Mononuclear cell (primary cell): ENCODE measurements around the gene MRGPRD. TPM values are rescaled to one million over a fixed set of nuclear protein-coding genes. Genes with fewer than 3 reads are reported as not detected.

Experiments used
- H3K27me3 ChIP-seq: 2 replicates; pipeline ENCODE4 v1.6.0; 2011; ENCODE audit warnings: low read length, control low read depth; ENCODE audit not compliant: insufficient read depth
- H3K4me1 ChIP-seq: 2 replicates; pipeline ENCODE4 v1.5.1; 2011; ENCODE audit warnings: mild to moderate bottlenecking, low read length, control low read depth; ENCODE audit not compliant: insufficient read depth
- H3K4me3 ChIP-seq: 2 replicates; pipeline ENCODE4 v1.5.1; 2011; ENCODE audit warnings: mild to moderate bottlenecking, low read length, moderate library complexity
- H3K9me3 ChIP-seq: 2 replicates; pipeline ENCODE4 v1.5.1; 2011; ENCODE audit warnings: low read depth, mild to moderate bottlenecking, control low read depth, low read length
- total RNA-seq: library from RNA; depleted of rRNA; stranded (reverse); fragments of >200 nt; gene quantifications from one replicate; pipeline ENCODE4 v1.2.3, GENCODE V29; 2012

MRGPRD gene
- total RNA-seq, 1 donor, result not detected

DNA sequence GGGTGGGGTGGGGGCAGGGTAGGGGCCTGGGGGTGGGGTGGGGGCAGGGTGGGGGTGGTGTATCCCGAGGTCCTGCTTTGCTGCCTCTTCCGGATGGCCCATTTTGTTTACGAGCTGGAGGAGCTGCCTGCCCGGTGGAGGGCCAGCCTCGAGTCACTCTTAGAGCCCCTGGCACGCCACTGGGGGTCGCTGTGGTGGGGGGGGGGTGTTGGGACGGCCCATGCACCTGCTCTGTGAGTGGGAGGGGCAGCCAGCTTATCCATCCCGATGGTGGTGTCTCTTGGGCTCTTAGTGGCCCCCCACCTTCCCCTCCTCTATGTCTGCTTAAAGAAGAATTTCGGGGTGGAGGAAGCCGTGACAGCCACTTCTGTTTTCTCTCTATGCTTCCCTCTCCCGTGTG lies 24.6 kb downstream of the MRGPRD start:
- Histone ChIP-seq H3K4me1 (peaks cover 10% of the 10 kb centered on the region), H3K9me3 (no peaks in the 10 kb centered on the region), H3K27me3 (no peaks in the 10 kb centered on the region), H3K4me3 (no peak overlapping the region)

- H3K9me3 ChIP-seq, result no peaks in the 10 kb centered on the region
- H3K4me3 ChIP-seq, result no peak overlapping the region
- H3K27me3 ChIP-seq, result no peaks in the 10 kb centered on the region
- peaks cover 10% of the 10 kb centered on the region for H3K4me1 ChIP-seq
Observed at GRCh38 chr11:68955607-68955958, 25.2 kb downstream of the MRGPRD start.

DNA sequence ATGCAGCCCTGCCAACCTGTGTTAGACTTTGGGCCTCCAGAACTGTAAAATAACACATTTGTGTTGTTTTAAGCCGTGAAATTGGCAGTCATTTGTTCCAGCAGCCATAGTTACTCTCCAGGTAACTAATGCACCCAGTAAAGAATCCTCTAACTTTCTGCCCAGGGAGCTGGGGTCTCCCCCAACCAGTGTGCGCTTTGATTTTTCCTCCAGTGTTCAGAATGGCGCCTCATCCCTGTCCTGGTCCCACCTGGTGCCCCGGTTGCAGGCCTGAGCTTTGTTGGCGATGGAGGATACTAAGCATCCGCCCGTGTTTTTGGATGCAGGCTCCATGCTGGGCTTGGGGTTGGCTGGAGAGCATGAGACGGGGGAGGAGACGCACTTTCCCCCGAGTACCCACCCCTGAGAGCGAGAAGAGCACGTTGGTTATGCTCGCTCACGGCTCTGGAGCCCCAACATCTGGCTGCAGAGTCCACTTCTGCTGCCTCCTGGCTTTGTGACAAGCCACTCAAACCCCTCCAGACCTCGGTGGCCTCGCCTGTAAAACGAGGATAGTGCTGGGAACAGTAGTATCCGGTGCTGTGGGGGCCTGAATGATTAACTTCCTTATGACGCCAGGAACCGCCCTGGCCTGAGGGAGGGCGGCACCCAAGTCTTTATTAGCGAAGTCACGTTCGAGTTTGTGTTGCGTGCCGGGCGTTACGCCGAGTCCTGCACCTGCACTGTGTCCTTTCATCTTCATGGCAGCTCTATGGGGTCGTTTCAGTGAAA lies 25.8 kb downstream of the MRGPRD start:
- H3K4me1 ChIP-seq, result peaks cover 10% of the 10 kb centered on the region
- H3K27me3 ChIP-seq, result no peaks in the 10 kb centered on the region
- H3K9me3 ChIP-seq, result no peaks in the 10 kb centered on the region
- no peak overlapping the region for H3K4me3 ChIP-seq

GRCh38 chr11:68950762-68951161 lies 30.0 kb downstream of the MRGPRD start:
- H3K4me1 ChIP-seq, result peaks cover 10% of the 10 kb centered on the region
- no peak overlapping the region for H3K4me3 ChIP-seq
- no peaks in the 10 kb centered on the region for H3K9me3 ChIP-seq
- H3K27me3 ChIP-seq, result no peaks in the 10 kb centered on the region

- no peak overlapping the region for H3K4me3 ChIP-seq
Observed at GRCh38 chr11:68950270-68950669, 30.5 kb downstream of the MRGPRD start.

DNA sequence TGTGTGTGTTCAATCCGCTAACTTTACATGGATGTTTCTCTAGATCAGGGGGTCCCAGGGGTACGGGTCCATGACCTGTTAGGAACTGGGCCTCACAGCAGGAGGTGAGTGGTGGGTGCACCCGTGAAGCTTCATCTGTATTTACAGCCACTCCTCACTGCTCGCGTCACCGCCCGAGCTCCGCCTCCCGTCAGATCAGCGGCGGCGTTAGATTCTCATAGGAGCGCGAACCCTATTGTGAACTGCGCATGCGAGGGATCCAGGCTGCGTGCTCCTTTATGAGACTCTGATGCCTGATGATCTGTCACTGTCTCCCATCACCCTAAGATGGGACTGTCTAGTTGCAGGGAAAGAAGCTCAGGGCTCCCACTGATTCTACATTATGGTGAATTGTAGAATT lies 31.9 kb downstream of the MRGPRD start:
- H3K4me1 ChIP-seq, result no peaks in the 10 kb centered on the region
- no peaks in the 10 kb centered on the region for H3K27me3 ChIP-seq
- no peak overlapping the region for H3K4me3 ChIP-seq
- H3K9me3 ChIP-seq, result no peaks in the 10 kb centered on the region

More at GRCh38 chr11:68950270-68950669, 30.5 kb downstream of the MRGPRD start:
- Histone ChIP-seq H3K27me3 (no peaks in the 10 kb centered on the region), H3K9me3 (no peaks in the 10 kb centered on the region), H3K4me1 (peaks cover 6% of the 10 kb centered on the region)

- Histone ChIP-seq H3K27me3 (no peaks in the 10 kb centered on the region), H3K4me1 (no peaks in the 10 kb centered on the region), H3K9me3 (no peaks in the 10 kb centered on the region), H3K4me3 (no peak overlapping the region)
Observed at GRCh38 chr11:68948496-68948895, 32.3 kb downstream of the MRGPRD start.

DNA sequence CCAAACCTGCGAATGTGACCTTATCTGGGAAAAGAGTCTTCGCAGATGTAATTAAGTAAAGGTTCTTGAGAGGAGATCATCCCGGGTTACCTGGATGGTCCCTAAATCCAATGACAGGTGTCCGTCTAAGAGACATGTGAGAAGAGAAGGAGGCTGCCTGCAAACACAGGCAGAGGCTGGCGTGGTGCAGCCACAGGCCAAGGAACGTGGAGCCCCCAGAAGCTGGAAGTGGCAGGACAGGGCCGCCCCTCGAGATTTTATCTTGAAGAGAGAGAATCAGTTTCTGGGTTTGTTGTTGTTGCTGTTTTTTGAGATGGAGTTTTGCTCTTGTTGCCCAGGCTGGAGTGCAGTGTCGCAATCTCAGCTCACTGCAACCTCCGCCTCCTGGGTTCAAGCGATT lies 33.6 kb downstream of the MRGPRD start:
- Histone ChIP-seq H3K27me3 (no peaks in the 10 kb centered on the region), H3K4me1 (no peaks in the 10 kb centered on the region), H3K4me3 (no peak overlapping the region), H3K9me3 (no peaks in the 10 kb centered on the region)

GRCh38 chr11:68946416-68947090 lies 34.2 kb downstream of the MRGPRD start:
- Histone ChIP-seq H3K4me1 (no peaks in the 10 kb centered on the region), H3K27me3 (no peaks in the 10 kb centered on the region), H3K4me3 (no peak overlapping the region)

GRCh38 chr11:68942751-68943271 lies 38.0 kb downstream of the MRGPRD start:
- Histone ChIP-seq H3K4me3 (no peak overlapping the region), H3K4me1 (no peaks in the 10 kb centered on the region), H3K27me3 (no peaks in the 10 kb centered on the region), H3K9me3 (no peaks in the 10 kb centered on the region)

More at GRCh38 chr11:68946416-68947090, 34.2 kb downstream of the MRGPRD start:
- no peaks in the 10 kb centered on the region for H3K9me3 ChIP-seq

- H3K4me3 ChIP-seq, result no peak overlapping the region
- no peaks in the 10 kb centered on the region for H3K4me1 ChIP-seq
- no peaks in the 10 kb centered on the region for H3K9me3 ChIP-seq
- H3K27me3 ChIP-seq, result no peaks in the 10 kb centered on the region
Observed at GRCh38 chr11:68942095-68942620, 38.6 kb downstream of the MRGPRD start.

- no peaks in the 10 kb centered on the region for H3K27me3 ChIP-seq
- H3K4me3 ChIP-seq, result no peak overlapping the region
- H3K4me1 ChIP-seq, result no peaks in the 10 kb centered on the region
- H3K9me3 ChIP-seq, result no peaks in the 10 kb centered on the region
Observed at GRCh38 chr11:68941324-68942094, 39.3 kb downstream of the MRGPRD start.

DNA sequence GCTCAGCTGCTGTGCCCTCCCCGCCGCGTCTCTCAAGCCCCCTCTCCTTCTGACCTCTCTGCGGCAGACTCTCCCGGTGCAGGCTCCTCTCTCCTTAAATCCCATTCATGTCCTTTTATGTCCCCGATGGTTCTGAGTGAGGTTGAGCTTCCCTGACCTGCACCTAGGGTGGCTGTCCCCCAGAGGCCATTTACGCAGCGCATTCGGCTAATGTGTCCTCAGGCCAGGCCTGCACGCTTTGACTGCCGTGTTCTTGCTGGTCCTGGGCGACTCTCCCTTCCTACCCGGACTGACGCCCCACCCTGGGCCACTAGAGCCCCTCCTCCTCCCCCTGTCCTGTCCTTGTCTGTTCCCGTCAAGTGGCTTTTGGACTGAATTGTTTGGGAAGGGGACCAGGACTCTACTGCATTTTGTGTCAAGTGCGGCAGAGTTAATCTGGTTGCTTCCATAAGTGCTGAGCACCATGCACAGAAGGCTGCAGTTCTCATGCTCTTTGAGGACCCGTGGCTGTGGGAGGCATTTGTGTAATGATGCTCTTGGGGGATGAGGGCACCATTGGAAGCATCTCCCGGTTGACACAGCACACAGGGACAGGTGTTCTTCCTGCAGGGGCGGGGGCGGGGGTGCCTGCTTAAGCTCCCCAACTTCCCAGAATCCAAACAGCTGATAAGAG lies 40.0 kb downstream of the MRGPRD start:
- Histone ChIP-seq H3K27me3 (no peaks in the 10 kb centered on the region), H3K4me3 (no peak overlapping the region), H3K9me3 (no peaks in the 10 kb centered on the region), H3K4me1 (no peaks in the 10 kb centered on the region)
